GM13976 (cell line): Measurements from ENCODE around the gene PAX7.

Experiments used
- DNase-seq: peaks from one replicate; pipeline ENCODE4 v3.0.0; 2012; ENCODE audit warnings: low spot score
- in situ Hi-C: fragments of 300-500 bp; cut with MboI; formaldehyde crosslinking; loops from one replicate; pipeline ENCODE4 v1.12.0; 2022; ENCODE audit warnings: low sequenced_read_pairs, mixed read lengths, inconsistent platforms; ENCODE audit not compliant: unreplicated experiment
- TF ChIP-seq, protein P1 (sequence below): IDR thresholded peaks from 2 replicates; pipeline ENCODE4 v1.5.1; 2012; ENCODE audit warnings: borderline replicate concordance, mild to moderate bottlenecking; ENCODE audit not compliant: insufficient read depth; ENCODE audit errors: extremely low read depth, missing control alignments, control extremely low read depth

The PAX7 gene

DNA sequence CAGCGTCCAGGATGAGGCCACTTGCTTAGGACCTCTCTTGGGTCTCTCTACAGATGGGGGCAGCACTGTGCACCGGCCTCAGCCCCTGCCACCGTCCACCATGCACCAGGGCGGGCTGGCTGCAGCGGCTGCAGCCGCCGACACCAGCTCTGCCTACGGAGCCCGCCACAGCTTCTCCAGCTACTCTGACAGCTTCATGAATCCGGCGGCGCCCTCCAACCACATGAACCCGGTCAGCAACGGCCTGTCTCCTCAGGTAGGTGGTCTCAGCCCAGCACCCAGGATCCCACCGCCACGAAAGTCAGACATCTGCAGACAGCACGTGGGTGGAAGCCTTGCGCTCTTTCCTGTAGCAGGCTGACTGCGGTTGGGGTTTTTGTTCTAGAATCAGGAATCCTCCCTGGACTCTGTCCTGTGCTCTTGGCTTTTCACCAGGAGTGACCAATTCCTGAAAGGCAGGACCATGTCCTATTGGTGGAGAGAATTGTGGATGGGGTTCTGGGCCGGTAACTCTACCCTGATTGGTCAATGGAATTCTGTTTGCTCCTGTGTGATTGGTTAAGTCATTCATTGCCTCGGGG, 72.5 kb downstream of the PAX7 start:
- in situ Hi-C loops = no loop called here
- DNase-seq = no peak
- TF ChIP-seq, protein P1, sequence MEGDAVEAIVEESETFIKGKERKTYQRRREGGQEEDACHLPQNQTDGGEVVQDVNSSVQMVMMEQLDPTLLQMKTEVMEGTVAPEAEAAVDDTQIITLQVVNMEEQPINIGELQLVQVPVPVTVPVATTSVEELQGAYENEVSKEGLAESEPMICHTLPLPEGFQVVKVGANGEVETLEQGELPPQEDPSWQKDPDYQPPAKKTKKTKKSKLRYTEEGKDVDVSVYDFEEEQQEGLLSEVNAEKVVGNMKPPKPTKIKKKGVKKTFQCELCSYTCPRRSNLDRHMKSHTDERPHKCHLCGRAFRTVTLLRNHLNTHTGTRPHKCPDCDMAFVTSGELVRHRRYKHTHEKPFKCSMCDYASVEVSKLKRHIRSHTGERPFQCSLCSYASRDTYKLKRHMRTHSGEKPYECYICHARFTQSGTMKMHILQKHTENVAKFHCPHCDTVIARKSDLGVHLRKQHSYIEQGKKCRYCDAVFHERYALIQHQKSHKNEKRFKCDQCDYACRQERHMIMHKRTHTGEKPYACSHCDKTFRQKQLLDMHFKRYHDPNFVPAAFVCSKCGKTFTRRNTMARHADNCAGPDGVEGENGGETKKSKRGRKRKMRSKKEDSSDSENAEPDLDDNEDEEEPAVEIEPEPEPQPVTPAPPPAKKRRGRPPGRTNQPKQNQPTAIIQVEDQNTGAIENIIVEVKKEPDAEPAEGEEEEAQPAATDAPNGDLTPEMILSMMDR = no peak

DNA sequence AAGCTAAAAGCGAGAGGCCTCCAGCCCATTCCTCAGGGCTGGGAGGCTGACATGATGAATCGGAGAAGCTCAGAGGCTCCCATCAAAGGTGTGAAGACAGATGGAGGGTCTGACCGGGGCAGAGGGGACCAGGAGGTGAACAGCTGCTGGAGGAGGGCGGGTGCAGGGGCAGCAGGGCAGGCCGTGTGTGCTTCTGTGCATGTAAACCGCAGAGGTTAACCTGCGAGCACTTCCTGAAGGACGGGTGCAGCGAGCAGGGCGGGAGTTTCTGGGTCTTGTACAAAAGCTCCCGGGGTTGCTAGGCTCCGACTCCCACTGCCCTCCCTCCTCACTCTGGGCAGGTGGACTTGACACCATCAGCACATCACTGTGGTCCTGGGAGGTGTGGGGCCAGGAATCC, 75.2 kb downstream of the PAX7 start:
- in situ Hi-C loops = no loop called here
- DNase-seq = no peak
- TF ChIP-seq, protein P1 = no peak

DNA sequence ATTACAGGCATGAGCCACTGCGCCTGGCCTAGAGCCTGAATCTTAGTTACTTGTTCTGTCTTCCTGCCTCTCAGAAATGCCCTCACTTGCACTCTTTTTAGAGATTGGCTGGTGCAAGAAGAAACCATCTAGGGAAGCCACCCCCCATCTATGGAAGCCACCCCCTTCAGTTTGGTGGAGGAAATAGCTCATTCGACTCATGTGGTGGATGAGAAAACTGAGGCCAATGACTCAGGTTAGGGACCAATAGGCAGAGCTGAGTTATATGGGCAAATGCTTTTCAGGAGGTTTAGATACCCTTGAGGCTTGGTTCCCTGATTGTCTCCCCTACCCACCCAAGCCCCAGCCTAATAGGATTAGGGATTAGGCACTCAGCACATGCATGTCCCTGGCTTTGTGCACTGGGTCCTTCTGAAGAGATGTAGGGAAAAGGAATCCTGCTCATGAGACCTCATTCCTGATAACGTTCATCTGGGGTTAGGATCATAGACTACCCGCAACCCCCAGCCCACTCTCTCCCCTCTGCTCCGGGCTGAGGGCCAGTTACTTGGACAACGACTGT, 77.1 kb downstream of the PAX7 start:
- TF ChIP-seq, protein P1 = no peak
- no peak for DNase-seq

DNA sequence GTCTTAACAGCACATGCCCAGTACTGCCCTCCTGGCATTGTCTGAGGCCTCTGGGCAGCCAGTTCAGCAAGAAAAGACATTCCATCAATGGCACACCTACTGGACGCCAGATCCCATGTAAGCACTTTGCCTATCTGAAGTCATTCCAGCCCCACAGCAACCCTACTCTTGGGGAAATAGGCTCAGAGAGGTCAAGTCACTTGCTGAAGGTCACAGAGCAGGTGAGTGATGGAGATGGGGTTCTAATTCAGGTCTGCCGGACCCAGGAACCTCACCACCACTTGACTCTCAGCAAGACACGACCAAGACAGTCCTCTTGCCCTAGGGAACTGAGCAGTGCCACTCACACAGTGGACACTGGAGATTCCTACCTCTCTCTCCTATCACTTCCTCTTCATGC, 79.4 kb downstream of the PAX7 start:
- DNase-seq = no peak
- in situ Hi-C loops = no loop called here
- TF ChIP-seq, protein P1 = no peak

More for the DNA sequence above, 77.1 kb downstream of the PAX7 start:
- in situ Hi-C loops = no loop called here

DNA sequence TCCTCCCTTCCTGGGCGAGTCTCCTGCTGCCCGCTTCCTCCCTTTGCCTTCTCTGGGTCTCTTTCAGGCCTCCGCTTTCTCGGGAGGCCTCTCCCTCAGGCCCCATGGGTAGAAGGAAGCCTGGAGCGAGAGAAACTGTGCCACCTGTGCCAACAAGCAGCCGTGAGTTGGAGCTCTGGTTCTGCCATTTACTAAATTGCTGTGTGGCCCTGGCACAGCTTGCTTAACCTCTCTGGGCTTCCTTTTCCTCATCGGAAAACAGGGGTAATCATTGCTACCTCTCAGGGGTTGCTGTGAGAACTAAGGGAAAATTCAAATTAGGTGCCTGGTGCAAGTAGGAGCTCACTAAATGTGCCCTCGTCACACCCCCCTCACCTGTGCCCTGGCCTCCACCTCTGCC, 80.4 kb downstream of the PAX7 start:
- DNase-seq = no peak
- in situ Hi-C loops = no loop called here
- TF ChIP-seq, protein P1 = no peak

DNA sequence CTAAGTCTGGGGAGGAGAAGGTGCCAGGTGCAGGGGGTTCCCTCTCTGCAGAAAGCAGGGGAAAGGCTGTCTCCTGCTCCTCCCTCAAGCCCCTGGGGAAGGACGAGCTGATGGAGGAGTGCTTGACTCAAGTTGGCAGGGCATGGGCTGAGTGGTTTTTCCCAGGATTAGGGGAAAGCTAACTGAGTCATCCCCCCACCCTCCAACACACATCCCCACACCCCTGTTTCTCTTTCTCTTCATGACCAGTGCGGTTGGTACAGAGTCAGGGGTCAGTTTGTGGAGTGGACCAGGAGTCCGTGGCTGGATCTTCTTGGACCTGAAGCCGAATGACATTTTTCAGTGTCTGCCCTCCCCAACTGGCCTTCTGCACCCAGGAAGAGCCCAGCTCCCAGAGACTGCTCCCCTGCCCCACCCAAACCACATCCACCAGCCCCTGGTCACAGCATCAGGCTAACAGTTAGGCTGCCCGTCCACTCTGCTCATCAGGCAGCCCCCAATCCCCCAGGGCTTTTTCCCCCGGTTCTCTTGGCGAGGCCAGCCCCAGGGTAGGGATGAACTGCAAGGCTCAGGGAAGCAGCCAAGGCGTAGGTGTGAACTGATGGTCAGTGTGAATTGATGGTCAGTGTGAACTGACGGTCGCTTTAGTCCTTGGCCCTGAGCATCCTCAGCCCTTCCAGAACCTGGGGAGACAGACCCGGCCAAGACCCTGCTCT, 81.0 kb downstream of the PAX7 start:
- DNase-seq = no peak
- in situ Hi-C loops = no loop called here
- TF ChIP-seq, protein P1 = no peak

DNA sequence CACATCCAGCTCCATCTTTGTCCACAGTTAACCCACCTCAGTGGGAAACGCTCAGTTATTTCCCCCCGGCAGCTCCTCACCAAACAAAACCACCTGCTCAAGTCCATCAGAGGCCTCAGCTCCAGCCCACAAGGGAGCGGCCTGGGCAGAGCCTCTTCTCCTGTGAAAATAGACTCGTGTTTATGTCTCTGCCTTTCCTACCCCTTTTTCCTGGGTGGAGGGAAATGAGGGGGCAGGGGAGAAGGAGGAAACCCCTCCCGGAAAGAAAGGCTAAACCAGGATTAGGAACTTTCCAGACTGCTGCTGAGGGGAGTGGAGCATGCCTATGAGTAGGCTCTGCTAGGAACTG, 81.6 kb downstream of the PAX7 start:
- in situ Hi-C loops = no loop called here
- TF ChIP-seq, protein P1 = no peak
- DNase-seq = no peak
